ENCODE results near the gene DUSP1. TPM values are rescaled to one million over a fixed set of nuclear protein-coding genes. Genes with fewer than 3 reads are reported as not detected.

The DUSP1 gene
- total and polyA plus RNA-seq, 2 donors (not counting 3 experiments of a cell fraction or from before 2014, with no cell fraction given): 36.1 to 196 TPM

DNA sequence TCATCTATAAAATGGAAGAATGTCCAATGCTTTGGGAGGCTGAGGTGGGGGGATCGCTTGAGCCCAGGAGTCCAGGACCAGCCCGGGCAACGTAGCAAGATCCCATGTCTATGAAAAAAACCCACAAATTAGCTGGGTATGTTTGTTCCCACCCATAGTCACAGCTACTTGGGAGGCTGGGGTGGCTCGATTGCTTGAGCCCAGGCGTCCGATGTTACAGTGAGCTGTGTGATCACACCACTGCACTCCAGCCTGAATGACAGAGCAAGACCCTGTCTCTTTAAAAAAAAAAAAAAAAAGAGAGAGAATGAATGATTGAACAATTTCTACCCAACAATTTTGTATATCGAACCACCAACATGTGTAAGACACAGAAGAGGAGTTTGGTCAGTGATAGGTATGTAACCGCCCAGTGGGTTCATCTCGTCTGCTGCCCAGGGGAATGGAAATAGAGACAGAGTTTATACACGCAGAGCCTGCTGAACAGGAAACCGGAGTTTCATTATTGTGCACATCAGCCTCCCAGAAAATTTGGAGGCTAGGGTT is 36.8 kb upstream of the DUSP1 start:
- ChIA-PET POLR2A (interaction anchor here (0.6 to 1.2 kb wide), 2 partner anchors 31 to 36 kb away, joined by 4 to 5 read pairs; no protein-coding TSS in a partner anchor), CTCF (interaction anchor here (0.8 to 1.3 kb wide), 7 partner anchors 8 to 61 kb away, joined by 3 to 8 read pairs (median 4); no protein-coding TSS in a partner anchor)
- H4K20me1 ChIP-seq (replicated peaks; ENCODE audit: control insufficient read depth, extremely low read depth, insufficient read depth, low read length): no peaks in the 10 kb centered on the region
- TF ChIP-seq, protein P1, sequence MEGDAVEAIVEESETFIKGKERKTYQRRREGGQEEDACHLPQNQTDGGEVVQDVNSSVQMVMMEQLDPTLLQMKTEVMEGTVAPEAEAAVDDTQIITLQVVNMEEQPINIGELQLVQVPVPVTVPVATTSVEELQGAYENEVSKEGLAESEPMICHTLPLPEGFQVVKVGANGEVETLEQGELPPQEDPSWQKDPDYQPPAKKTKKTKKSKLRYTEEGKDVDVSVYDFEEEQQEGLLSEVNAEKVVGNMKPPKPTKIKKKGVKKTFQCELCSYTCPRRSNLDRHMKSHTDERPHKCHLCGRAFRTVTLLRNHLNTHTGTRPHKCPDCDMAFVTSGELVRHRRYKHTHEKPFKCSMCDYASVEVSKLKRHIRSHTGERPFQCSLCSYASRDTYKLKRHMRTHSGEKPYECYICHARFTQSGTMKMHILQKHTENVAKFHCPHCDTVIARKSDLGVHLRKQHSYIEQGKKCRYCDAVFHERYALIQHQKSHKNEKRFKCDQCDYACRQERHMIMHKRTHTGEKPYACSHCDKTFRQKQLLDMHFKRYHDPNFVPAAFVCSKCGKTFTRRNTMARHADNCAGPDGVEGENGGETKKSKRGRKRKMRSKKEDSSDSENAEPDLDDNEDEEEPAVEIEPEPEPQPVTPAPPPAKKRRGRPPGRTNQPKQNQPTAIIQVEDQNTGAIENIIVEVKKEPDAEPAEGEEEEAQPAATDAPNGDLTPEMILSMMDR (IDR thresholded peaks at IDR 0.05; ENCODE audit: extremely low read depth in 1 of 2, insufficient read depth in 1 of 2, low read depth in 1 of 2, low read length in 2 of 2): no peak
- TF ChIP-seq GATA2 (IDR thresholded peaks at IDR 0.05; ENCODE audit: insufficient read depth, insufficient read length, low read depth, low read length) (no peak), JUN (IDR thresholded peaks at IDR 0.05; ENCODE audit: borderline replicate concordance, insufficient read depth, insufficient read length, low read depth) (no peak), FOS (IDR thresholded peaks at IDR 0.05; ENCODE audit: borderline replicate concordance, insufficient read depth, low read length) (no peak), POLR2AphosphoS5 (IDR thresholded peaks at IDR 0.05; ENCODE audit: insufficient read depth, low read depth, low read length) (no peak), MYC (IDR thresholded peaks at IDR 0.05; ENCODE audit: low read depth, low read length) (no peak), POLR2A (IDR thresholded peaks at IDR 0.05; ENCODE audit: low read depth, low read length) (no peak)
- TF ChIP-seq, protein P2, sequence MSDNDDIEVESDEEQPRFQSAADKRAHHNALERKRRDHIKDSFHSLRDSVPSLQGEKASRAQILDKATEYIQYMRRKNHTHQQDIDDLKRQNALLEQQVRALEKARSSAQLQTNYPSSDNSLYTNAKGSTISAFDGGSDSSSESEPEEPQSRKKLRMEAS (IDR thresholded peaks at IDR 0.05; ENCODE audit: insufficient read depth, insufficient read length): no peak
- dilution Hi-C loops (cut with MboI; ENCODE audit: extremely low pct_ligation_motif_present, low sequenced_read_pairs): no loop called here
- H3K9me1 ChIP-seq (replicated peaks; ENCODE audit: control insufficient read depth, extremely low read depth, insufficient read depth, low read length): no peaks in the 10 kb centered on the region
- H3K4me1 ChIP-seq (ENCODE audit: control insufficient read depth, extremely low read depth, insufficient read depth, low read length): peaks cover 8% of the 10 kb centered on the region
- H3K79me2 ChIP-seq (ENCODE audit: control insufficient read depth, insufficient read depth, low read length): no peaks in the 10 kb centered on the region
- H3K9ac ChIP-seq (replicated peaks; ENCODE audit: extremely low read depth, insufficient read depth, low read length): peak overlapping the region; percentile 85
- peak overlapping the region; percentile 55 for H2AFZ ChIP-seq (ENCODE audit: low read depth, low read length)
- peak overlapping the region; percentile 73 for H3K4me2 ChIP-seq (ENCODE audit: insufficient read depth, low read length)
- DNase-seq (ENCODE audit: low read depth, low spot score): no peak
- H3K27ac ChIP-seq (ENCODE audit: insufficient read depth, low read depth, low read length): peak overlapping the region; percentile 84
- H3K36me3 ChIP-seq (ENCODE audit: control insufficient read depth in 2 of 2, extremely low read depth in 1 of 2, insufficient read depth in 2 of 2, low read length in 2 of 2): no peaks in the 10 kb centered on the region
- FAIRE-seq: peak; percentile 42
- BruUV-seq (replicated peaks): TSS peak; percentile 100
- no peaks in the 10 kb centered on the region for H3K9me3 ChIP-seq (replicated peaks; ENCODE audit: control insufficient read depth, insufficient read depth, low read length)
- intact Hi-C loops (cut with micrococcal nuclease): loop anchor here (1.0 kb wide), 4 partner anchors 10 to 123 kb away; no protein-coding TSS in a partner anchor
- no peaks in the 10 kb centered on the region for H3K27me3 ChIP-seq (ENCODE audit: control insufficient read depth in 2 of 2, insufficient read depth in 2 of 2, low read length in 2 of 2)
- H3K4me3 ChIP-seq (replicated peaks in 1 of 3; ENCODE audit: insufficient read depth in 1 of 3, low read depth in 1 of 3, low read length in 3 of 3): no peak overlapping the region
